22Rv1 (cell line): ENCODE results near the gene PAQR8.

Source experiments
- CTCF ChIP-seq: fragments of 450-650 bp; IDR thresholded peaks from 2 replicates; pipeline ENCODE4 v1.5.1; 2017; ENCODE audit warnings: mild to moderate bottlenecking
- ZFX ChIP-seq: fragments of 450-650 bp; IDR thresholded peaks from 2 replicates; pipeline ENCODE4 v1.6.1; 2017; ENCODE audit warnings: antibody characterized with exemption, borderline replicate concordance

DNA sequence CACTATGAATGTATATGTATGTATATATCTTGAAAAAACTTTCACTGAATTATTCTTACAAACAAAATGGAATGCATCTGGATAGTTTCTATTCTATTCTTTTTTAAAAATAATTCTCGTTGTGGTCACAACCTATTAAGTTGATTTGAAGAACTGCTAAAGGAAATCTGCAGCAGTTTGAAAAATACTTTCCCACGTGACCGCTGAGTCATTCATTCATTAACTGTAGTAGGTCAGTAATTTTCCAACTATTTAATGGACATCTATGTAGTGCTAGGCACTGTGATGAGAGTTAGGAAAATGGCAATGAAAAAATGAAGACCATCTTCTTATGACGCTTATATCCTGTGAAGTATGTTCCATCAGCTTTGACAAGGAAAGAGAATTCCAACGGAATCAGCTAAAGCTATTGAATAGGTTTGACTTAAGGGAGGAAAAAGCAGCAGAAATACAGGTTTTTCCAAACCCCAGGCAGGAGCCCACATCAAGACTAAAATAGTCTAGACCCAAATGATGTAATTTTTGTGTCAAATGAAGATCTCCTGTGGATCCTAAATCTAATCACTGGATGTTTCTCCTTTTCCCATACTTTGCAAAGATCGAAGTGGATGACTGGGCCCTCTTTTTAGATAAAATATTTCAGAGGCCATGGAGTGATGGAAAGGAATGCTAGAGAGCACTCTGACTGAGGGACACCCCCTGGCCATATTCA is 54.1 kb downstream of the PAQR8 start:
- TF ChIP-seq CTCF = no peak
- no peak for TF ChIP-seq ZFX
